HG03571 (cell line): ENCODE data around the gene CDHR3.
"Not testable (repeated sequence)": the region's sequence is repeated elsewhere in the genome, so short reads cannot be mapped to it uniquely, and the experiment has no call there.

Experiments
- ATAC-seq: cut with Tn5 transposase; IDR thresholded peaks from one replicate; pipeline ENCODE4 v1.9.1; 2021; ENCODE audit not compliant: unreplicated experiment

CDHR3 gene

DNA sequence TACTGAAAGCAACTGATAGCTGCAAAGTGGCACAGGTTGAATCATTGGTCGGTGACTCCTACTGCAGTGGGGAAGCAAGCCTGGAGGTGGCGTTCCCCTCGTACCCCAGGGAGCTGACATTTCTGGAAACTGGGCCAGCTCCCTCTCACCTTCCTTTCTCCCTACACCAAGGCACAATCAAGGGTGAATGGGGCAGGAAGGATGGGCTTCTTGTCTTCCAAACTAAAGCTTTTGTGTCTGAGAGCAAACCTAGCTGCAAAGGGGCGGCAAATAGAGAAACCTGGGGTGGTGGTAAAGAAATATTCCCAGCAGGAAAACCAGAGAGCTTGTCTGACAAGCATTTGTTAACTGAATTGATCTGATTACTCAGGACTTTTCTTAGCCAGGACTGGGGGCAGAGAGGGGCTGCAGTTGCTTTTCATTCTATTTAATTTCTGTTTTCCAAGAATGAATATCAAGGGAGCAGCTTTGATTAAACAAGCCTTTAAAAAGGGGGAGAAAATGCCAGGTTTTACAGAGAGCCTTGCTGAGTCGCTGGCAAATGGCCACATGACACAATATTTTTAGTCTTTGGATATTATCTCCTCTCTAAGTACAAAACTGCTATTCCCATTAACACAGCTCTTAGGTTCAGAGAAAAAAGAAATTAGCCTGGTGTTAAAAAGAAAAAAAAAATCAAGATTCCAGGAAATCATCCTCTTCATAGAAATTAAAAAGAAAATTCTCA lies 27.8 kb downstream of the CDHR3 start:
- no peak for ATAC-seq

DNA sequence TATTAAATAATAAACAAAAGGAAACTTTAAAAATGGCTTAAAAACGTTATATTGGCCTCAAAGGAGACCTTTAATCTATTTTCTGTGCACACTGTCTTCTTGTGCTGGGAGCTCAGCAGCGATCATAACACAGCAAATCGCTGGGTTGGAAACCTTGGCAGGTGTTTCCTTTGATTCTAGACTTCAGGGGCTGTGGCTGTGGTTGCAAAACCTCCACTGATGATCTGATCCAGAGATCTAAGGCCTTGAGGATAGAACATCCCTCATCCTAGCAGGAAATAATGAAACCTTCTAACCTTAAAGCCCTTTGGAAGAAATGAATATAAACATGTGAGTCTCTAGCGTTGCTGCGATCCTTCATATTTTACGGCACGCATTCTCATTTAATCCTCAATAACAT lies 29.8 kb downstream of the CDHR3 start:
- ATAC-seq: no peak

DNA sequence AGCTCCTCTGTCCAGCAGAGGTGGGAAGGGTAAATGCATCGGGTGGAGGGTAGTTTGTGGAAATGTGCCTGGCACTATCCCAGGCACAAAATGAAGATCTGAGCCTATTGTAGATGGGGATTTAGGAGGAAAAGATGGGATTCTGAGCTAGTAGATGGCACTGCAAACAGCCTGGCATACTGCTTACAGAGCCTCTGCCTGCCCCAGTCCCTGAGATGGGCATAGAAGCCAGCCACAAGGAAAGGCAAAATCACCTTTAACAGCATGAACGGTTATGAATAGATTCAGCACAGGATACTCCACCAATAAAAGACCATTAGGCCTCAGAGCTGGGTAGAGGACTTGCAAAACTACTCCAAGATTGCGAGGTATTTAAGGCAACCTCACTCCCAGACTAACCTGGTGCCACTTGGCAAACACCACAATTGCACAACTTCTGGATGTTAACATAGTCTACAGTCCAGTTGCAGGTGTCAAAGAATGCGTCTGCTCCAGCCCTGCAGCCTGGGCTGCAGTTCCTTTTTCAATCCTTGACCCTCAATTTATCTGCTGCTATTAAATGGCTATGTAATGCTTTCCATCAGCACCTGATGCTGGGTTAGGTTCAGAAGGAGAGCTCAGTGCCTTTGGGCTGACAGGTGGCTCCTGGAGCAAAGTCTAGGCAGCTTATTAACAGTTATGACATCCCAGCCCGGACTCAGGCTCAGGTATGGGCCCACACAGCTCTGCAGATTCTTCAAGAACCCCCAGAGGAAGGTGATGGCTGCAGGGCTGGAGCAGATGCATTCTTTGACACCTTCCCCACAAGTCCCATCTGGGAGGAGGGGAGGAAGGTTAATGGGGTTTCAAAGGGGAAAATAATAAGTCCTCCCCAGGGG lies 34.0 kb downstream of the CDHR3 start:
- ATAC-seq: no peak

DNA sequence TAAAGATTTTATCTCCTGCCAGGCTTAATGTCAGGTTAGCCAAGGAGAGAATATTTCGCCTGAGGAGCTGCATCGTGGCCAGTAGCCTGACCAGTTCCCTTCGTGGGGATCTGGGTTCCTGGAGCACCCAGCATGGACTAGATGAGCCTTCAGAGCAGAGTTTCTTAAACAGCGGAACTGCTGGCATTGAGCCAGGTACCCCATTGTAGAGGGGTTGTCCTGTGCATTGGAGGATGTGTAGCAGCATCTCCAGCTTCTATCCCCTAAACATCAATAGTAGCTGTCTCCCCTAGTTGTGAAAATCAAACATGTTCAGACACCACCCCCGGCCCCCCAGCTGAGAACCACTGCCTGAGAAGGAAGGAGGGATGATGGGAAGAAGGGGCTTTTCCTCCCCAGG lies 36.2 kb downstream of the CDHR3 start:
- no peak for ATAC-seq

DNA sequence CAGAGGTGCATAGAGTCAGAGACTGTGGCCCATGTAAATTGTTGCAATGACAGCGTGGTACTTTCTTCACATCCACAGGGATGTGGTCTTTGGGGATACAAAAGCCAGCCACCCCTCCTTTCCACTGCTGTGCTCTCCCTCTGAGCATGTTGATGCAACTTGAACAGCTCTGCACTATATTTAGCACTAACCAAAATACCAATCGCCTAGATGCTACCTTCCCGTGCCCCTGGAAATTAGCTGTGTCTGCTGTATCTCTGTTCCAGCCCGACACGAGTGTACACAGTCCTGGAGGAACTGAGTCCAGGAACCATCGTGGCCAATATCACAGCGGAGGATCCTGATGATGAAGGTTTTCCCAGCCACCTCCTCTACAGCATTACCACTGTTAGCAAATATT lies 38.1 kb downstream of the CDHR3 start:
- no peak for ATAC-seq

DNA sequence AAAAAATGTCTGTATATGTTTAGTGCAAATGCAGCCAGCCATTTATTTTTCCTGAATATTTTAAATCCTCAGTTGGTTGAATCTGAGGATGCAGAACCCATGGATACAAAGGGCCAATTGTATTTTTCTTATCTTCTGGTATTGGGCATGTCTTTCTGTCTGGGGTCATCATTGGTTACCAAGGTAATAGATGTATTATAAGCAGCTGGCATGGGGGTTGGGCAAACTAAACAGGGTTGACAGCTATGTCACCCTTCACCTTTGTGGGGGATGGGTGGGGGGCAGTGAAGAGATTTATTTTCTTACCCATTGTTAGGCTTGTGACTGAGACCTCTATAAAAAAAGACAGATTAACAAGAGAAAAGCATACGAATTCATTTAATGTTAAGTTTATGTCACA lies 38.8 kb downstream of the CDHR3 start:
- no peak for ATAC-seq

DNA sequence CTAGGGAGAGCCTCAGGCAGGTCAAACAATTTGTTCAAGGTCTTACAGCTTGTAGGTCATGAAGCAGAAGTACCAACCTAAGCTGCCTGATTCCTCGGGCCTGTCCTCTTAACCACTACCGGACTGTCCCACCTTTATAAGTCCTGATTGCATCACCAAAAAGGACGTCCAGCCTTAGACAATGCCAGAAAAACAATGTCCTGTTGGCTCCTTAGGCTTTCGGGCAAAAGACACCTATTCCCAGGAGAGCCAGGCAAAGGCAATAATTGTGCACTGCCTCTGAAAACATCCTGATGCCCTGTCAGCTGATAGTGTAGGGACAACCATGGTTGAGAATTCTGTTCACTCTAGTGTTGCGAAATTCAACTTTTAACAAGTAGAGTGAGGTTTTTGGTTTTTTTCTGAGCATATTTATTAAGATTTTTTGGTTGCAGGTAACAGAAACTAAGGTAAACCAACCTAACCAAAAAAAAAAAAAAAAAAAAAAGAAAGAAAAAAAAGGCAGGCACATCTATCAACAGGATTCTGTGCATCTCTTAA lies 40.5 kb downstream of the CDHR3 start:
- ATAC-seq: no peak

DNA sequence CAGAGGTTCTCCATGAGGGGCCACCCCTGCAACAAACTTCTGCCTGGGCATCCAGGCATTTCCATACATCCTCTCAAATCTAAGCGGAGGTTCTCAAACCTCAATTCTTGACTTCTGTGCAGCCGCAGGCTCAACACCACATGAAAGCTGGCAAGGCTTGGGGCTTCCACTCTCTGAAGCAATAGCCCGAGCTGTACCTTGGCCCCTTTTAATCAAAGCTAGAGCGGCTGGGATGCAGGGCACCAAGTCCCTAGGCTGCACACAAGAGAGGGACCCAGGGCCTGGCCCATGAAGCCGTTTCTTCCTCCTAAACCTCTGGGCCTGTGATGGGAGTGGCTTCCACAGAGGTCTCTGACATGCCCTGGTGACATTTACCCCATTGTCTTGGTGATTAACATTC lies 43.8 kb downstream of the CDHR3 start:
- ATAC-seq: no peak

DNA sequence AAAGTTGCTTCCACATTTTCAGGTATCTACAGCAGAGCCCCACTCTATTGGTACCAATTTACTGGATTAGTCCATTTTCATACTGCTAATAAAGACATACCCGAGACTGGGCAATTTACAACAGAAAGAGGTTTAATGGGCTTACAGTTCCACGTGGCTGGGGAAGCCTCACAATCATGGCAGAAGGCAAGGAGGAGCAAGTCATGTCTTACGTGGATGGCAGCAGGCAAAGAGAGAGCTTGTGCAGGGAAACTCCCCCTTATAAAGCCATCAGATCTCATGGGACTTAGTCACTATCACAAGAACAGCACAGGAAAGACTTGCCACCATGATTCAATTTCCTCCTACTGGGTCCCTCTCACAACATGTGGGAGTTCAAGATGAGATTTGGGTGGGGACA lies 44.7 kb downstream of the CDHR3 start:
- not testable (repeated sequence) for ATAC-seq

DNA sequence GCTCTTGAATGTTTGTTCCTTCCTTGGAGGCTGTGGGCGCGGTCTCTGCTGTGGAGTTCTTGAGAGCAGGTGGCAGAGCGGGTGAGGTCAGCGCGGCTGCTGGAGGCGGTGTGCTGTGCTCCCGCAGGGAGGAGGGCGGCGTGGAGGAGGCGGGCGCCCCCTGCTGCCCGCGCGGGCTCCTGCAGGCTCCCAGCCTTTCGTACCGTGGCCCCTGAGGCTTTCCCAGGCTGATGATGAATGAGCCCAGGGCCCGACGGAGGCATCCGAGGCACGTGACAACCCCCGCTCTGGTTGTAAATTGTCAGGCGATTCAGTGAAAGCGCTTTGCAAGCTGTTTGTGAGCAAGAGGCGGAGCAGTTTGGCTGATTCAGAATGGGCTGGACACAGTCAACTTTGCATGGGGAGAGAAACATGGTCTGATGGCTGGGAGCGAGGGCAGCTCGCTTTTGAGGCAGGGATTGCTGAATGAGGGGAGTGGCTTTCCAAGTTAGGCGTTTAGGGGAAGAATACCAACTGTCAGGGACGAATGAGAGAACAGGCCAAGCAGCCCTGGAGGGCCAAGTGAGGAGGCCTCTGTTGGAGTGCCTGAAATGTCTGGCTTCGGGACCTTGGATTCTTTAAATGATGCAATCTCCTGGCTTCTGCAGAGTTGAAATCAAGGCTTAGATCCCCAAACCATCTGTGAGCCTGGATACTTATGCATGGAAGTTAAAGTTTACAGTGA lies 46.6 kb downstream of the CDHR3 start:
- no peak for ATAC-seq

DNA sequence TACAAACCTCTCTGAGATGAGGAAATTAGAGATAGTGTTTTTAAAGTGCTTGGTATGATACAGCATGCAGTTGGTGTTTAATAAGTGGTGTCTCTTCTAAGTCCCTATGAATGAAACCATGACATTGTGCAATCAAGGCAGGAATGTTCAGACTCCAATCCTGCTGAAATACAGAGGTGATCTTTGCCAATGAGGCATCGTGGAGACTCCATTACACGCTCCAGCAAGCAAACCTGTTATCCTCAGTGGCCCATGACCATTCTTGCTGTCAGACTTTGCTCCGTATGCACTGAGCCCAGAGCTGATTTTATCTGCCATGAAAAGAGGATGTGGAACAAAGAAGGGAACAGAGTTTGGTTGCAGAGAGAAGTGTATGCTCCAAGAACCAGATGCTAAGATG lies 47.3 kb downstream of the CDHR3 start:
- ATAC-seq: no peak

DNA sequence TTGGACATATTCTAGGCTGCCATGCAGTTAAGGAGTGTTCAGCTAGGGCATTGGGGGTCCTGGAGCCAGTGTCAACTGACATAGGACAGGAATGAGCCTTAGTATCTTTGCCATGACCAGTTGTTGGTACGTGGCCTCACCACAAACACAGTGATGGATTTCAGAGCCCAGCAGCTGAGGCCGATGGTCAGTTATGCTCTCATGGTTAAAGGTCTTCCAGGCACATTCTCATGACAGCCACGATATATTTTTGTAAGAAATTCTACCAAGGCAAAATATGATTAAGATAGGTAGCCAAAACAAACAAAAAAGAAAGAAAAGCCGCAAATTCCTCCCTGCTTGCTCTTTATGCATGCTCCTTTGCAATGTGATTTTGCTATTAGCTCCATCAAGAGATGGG lies 47.8 kb downstream of the CDHR3 start:
- ATAC-seq: no peak

DNA sequence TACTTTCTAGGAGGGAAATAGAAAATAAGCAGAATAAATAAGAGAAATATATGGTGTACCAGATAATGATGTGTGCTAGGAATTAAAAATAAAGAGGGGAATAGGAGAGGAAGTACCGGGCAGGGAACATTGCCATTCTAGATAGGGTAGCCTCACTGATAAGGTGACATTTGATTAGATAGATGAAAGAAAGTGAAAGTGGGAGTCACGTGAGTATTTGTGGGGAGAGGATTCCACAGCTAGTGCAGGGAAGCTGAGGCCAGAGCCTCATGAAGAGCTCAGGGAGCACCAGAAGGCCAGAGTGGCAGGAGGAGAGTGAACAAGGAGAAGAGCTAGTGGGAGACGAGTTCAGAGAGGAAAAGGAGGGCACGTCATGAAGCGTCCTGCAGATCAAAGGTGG lies 49.1 kb downstream of the CDHR3 start:
- ATAC-seq: no peak

DNA sequence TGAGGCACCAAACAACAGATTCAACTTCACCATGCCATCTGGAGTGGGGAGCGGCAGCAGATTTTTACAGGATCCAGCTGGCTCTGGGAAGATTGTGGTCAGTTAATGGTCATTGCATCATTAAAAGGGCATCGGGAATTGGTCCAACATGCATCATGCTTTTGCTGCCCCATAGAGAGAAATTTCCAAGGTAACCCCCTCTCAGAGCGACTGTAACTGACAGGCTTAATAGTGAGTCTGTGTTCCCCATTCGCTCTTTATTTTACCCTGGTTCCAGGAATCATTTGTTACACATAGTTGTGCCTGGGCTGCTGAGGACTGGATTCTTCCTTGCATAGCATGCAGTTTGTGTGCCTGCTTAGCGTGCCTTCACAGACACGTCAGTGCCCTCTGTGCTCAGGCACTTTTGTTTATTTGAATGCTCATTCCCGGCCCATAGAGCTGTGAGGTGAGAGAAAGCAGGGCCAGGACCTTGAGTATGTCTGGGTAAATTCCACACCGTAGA lies 49.9 kb downstream of the CDHR3 start:
- no peak for ATAC-seq

DNA sequence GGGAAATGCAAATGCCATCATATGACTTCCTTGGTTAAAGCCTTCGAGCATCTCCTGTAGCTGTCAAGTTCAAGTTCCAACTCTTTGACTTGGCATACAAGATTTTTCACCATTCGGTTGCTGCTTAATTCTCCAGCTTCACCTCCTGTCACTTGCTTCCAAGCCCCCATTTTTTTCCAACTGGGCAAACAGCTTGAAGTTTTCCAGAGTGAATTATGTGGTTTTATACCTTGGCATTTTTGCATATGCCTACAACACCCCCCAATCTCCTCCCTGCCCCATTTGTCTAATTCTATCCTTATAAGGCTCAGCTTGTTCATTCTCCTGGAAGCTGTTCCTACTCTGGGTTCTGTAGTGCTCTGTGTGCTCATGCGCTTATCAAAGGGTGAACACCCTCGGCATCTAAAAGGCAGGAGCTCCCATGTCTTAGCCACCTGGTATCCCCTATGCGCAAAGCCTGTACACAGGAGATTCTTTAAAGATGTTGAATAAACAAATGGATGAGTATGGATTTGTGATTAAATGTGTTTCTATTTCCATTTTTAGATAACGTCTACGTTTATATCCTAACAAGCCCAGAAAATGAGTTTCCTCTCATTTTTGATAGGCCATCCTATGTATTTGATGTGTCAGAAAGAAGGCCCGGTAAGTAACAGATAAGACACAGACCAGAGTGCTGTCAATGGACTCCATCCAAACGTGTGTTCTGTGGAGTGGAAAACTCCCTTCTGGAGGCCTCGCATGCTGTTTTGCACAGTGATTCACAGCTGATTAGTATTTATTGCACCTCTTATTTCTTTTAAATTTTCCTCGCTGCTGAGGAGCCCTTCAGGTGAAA lies 52.5 kb downstream of the CDHR3 start:
- no peak for ATAC-seq

DNA sequence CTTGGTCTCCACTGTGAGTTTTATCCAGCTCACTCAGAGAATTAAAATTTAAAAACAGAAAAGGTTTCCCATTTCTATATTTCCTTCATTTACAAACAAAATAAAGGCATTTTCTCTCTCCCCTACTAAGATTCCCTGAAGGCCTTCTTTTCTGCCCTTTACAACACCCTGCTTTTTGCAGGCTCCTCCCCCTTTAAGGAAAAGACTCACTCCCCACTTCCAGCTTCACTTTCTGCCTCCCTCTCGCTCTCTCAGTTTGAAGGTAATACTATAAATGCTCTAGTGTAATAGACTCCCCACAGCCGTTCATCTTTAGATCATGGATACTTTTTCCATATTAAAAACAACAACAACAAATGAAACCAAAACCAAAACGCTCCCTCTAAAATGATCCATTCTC lies 53.3 kb downstream of the CDHR3 start:
- no peak for ATAC-seq

DNA sequence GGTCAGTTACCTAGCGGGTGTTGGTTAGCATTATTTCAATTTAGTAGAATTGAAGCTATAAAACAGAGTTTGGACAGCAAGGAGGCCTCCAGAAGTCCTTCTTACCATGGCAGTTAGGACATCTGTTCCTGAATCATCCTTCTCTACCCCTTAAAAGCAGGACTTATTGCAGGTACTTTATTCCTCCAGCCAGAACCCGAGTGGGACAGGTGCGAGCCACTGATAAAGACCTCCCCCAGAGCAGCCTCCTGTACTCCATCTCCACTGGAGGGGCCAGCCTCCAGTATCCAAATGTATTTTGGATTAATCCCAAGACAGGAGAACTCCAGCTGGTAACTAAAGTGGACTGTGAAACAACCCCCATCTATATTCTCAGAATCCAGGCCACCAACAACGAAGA lies 54.6 kb downstream of the CDHR3 start:
- no peak for ATAC-seq

DNA sequence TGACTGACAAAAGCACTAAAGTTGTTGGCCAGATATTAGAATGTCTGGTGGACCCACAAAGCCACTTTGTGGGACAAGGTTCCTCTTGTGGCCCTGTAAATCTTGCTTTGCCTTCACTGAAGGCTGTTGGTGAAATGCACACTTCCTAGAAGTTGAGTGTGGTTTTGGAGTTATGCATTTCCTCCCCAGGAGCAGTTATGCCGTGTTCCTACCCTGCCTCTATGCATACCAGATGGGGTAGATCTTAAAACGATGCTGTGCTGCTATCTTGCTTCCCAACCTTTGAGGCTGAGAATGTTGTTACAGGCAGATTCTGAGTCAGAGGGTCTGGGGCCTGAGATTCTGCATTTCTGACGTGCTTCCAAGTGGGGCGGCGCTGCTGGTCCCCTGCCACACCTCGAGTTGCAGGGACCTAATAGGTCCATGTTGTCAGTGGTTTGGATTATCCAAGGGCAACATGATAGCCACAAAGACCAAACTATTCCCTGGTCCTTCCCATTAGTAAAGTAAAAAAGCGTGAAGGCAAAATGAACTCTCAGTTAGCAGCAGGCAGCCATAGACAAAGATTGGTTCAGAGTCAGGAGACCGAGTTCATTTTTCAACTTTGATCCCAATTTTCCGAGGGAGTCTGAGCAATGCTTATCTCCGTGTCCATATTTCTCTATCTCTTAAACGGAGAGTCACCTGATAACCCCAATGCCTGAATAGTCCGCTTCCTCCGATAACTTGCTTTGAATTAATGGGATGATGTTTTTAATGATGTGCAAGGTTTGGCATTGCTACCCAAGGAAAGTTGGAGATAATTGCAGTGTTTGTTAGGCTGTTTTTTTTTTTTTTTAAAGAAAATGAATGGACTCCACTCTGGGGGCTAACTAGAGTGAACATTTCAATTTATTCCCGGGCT lies 55.8 kb downstream of the CDHR3 start:
- ATAC-seq: no peak

DNA sequence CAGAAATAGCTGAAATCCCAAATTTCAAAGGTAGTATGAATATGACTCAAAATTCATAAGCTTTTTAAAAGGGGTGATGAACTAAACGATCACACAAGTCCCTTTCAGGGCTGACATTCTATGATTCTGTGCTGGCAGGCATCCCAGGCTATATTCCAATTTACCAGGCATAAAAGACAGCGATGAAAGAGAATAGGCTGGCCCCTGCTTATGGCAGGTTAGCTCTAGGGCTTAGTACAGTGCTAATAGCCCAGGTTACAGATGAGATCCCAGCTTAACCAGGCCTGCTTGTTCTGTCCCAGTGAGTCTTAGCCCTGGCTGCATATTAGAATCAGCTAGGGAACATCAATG lies 56.4 kb downstream of the CDHR3 start:
- no peak for ATAC-seq
